HG02852 (cell line): ENCODE data around the gene FAF2.
"Not testable (repeated sequence)": the region's sequence is repeated elsewhere in the genome, so short reads cannot be mapped to it uniquely, and the experiment has no call there.

Experiments
- ATAC-seq: cut with Tn5 transposase; IDR thresholded peaks from one replicate; pipeline ENCODE4 v1.9.1; 2021; ENCODE audit warnings: mild to moderate bottlenecking, moderate library complexity; ENCODE audit not compliant: unreplicated experiment

FAF2 gene

DNA sequence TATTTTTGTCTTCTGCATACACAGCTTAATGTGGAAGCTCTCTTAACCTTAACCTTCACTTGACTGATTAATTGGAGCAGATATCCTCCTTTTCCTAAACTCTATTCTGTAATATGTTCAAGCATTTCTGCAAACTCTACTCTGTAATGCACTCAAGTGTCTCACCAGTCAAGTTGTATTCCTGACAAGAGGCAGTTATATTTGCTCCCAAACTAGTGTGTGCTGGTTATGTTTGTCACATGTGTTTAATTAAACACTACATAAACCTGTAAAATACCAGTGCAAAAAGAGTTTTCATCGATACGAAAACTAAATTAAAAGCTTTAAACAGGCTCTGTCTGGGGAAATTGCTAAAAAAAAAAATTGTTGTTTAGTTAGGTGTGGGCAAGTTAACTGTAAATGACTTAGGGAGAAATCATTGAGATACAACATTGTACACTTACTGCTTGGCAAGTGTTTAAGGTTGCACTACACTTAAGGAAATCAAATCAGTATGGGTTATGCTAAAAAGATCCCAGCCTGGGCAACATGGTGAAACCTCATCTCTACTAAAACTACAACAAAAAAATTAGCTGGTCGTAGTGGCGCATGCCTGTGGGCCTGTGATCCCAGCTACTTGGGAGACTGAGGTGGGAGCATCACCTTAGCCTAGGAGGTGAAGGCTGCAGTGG, 6.7 kb downstream of the FAF2 start:
- no peak for ATAC-seq

DNA sequence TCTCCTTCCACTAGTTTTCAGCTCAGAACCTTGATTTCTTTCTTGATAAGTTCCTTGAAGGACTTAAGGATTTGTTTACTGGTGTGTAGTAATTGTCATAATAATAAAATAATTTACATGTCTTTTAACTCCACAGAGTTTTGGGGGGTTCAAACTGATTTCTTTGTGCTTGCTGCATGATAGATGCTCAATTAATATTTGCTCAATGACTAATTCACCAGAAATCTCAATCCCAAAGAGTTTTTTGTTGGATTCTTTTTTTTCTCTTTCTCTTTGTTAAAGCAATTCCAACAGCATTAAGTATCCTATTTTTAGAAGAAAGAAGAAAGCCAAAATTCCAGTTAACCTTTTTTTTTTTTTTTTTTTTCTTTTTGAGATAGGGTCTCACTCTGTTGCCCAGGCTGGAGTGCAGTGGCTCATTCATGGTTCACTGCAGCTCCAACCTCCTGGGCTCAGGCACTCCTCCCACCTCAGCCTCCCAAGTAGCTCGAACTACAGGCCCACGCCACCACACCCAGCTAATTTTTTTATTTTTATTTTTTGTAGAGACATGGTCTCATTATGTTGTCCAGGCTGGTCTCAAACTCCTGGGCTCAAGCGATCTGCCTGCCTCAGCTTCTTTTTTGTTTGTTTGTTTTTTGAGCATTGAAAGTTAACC, 10.8 kb downstream of the FAF2 start:
- no peak for ATAC-seq

DNA sequence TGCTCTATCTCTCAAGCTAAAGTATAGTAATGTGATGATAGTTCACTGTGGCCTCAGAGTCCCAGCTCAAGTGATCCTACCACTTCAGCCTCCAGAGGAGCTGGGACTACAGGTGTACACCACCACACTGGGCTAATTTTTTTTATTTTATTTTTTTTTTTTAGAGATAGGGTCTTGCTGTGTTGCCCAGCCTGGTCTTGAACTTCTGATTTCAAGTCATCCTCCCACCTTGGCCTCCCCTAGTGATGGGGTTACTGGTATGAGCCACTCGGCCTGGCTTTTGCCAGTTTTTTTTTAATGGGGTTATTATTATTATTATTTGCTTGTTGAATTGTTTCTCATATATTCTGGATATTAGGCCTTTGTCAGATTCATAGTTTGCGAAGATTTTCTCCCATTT, 13.2 kb downstream of the FAF2 start:
- no peak for ATAC-seq

DNA sequence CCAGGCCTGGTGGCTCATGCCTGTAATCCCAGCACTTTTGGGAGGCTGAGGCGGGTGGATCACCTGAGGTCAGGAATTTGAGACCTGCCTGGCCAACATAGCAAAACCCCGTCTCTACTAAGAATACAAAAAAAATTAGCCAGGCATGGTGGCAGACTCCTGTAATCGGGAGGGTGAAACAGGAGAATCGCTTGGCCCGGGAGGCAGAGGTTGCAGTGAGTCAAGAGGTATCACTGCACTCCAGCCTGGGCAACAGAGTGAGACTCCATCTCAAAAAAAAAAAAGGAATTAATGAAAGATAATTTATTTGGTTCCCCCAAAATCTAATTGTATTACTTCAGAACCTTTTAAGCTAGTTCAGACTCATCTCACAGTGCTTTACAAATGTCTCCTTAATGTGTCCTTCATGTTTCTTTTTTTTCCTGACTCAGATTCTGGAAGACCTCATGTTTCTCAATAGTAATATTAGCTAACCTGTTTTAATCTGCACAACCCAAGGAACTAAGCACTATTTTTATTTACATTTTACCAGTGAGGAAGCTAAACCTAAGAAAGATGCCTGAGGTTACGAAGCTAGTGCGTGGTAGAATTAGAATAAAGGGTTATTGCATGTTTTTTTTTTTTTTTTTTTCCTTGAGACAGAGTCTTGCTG, 15.1 kb downstream of the FAF2 start:
- ATAC-seq, result no peak

DNA sequence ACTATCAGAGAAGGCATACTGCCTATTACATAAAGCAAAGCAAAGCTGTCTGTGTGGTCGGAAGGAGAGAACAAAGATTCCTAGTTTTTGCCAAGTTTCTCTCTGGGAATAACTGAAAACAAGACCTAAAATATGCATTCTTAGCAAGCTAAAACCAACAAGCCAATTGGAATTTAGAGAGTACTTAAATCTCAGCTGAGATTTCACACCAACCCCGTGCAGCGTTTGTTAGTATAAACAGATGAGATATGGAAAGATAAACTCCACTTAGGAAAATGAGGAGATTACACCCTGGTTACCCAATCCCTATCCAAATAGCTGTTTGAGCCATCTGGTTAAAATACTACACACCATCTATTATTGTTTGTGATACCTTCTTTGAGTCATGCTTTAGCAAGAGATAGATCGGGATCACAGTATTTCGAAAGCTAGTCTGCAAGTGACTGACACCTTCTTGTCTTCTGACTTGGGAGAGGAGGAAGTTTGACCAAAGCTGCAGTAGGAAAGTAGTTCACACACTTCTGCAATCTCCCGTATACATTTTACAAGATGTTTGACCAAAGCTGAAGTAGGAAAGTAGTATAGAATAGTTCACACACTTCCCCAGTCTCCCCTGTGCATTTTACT, 18.2 kb downstream of the FAF2 start:
- no peak for ATAC-seq

DNA sequence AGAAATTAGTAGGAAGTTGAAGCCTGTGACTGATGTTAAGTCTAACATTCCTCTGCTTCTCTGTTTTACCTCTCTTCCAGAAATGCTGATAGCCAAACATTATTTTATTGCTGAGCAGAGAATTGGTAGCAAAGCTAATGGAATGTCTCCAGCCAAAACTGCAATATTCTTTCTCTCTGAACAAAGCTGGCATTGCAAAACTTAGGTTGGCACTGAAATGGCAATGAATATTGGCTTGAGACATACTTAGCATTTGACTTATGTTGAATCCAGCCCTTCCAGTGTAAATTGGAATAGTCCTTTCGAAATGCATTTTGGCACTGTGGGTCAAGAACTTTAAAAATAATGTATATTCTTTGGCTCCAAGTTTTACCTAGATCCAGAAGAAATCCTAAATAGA, 21.1 kb downstream of the FAF2 start:
- no peak for ATAC-seq

DNA sequence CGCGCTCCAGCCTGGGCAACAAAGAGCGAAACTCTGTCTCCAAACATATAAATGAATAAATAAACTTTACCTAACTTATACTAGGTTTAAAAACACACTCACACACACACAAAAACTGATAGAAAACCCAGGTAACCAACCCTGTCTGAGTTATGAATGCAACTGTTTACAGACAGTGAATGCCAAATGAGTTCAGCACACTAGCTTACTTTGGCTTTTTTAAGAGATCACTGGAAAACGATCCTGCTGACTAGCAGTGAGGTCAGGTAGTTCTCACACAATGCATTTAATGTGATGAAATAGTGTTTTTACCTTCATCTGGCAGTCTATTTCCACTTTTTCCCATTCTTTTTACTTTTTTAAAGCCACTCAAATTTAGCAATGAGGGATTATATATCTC, 22.4 kb downstream of the FAF2 start:
- no peak for ATAC-seq

DNA sequence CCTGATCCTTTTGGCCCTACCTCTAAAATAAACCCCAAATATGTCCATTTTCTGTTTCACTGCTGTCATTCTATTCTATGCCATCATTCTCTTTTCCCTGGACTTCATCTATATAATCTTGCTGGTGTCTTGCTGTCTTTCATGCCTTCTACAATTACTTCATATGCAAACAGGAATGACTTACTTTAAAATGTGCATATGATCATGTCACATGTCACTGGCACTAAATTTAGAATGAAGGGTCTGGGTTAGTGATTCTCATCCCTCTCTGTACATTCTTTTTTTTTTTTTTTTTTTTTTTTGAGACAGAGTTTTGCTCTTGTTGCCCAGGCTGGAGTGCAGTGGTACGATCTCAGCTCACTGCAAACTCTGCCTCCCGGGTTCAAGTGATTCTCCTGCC, 22.9 kb downstream of the FAF2 start:
- ATAC-seq, result no peak

DNA sequence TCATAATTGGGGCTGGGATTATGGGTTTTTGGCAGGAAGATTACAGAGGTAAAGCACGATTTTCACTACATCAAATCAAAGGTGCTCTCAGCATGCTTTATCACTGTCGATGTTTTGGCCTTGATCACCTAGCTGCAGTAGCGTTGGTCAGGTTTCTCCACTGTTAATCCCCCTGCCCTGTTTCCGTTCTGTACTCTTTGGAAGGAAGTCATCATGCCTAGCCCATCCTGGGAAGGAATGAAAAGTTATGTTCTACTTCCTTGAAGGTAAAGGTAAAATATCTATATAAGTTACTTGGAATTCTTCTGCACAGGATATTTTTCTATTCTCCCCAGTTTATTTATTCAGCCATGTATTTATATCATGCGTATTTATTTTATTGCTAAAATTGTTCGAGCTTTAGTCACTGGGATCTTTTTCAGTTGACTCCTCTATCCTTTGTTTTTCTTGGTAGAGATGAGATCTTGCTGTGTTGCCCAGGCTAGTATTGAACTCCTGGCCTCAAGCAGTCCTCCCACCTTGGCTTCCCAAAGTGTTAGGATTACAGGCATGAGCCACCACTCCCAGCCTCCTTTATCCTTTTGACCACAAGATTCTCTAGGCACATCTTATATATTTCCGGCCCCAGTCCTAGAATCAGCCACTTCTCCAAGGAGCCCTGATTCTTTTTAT, 25.3 kb downstream of the FAF2 start:
- no peak for ATAC-seq

DNA sequence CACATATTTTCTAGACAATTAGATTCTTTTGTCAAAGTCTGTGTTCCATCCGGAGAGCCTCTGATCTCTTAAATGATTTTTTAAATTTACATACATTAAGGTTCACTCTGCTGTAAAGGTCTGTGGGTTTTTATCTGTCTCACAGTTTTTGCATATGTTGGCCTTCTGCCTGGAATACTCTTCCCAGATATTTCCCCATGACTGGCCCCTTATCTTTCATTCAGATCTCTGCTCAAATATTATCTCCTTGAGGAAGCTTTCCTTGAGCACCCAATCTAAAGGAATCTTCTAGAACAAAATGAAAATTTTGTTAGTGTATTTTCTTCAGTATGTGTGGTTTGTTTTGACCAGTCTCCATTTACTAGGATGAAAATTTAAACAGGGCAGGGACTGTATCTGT, 26.3 kb downstream of the FAF2 start:
- ATAC-seq, result no peak

DNA sequence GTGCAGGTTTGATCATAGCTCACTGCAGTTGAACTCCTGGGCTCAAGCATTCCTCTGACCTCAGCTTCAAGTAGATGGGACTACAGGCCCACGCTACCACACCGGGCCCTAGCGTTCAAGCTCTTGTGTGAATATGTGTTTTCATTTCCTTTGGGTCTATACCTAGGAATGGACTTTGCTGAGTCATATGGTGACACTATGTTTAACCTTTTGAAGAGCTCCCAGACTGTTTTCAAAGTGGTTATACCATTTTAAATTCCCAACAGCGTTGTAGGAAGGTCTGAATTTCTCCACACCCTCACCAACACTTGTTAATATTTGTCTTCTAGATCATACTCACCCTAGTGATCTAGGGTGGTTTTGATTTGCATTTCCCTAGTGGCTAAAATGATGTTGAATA, 33.5 kb downstream of the FAF2 start:
- ATAC-seq, result no peak

DNA sequence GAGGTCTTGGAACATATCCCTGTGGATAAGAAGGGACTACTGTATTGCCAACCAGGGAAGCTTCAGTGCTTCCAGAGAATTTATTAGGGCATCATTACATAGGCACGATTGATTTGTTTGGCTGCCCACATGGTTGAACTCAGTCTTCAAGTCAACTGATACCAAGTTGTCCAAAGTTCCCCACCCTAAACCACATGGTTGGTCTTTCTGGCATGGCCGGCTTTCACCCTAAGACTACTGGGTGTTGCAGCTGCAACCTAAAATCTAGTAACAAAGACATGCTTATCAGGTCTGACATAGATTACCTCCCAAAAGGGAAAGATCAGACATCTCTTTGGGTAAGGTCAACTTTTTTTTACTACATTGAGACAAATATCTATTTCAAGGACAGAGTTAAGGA, 37.0 kb downstream of the FAF2 start:
- ATAC-seq, result no peak

DNA sequence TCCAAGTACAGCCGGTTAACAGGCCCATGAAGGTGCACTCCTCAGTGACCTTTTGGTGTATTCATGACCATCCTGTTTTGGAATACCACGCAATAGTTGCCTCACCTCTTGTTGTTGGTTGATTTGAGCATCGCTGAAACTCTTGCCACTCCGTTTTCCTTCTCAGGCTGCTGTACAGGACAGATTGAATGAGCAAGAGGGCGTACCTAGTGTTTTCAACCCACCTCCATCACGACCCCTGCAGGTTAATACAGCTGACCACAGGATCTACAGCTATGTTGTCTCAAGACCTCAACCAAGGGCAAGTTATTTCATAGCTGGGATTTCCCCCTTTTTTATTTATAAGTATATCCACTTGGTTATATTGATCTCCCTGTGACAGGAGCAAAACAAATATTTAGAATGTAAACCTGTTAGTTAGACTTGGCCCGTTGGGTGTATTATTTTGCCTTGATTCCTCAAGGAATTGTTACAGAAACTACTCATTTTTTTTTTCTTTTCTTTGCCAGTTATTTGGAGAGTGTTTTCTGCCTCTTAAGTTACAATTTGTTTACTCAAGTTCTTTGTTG, 38.1 kb downstream of the FAF2 start:
- no peak for ATAC-seq

DNA sequence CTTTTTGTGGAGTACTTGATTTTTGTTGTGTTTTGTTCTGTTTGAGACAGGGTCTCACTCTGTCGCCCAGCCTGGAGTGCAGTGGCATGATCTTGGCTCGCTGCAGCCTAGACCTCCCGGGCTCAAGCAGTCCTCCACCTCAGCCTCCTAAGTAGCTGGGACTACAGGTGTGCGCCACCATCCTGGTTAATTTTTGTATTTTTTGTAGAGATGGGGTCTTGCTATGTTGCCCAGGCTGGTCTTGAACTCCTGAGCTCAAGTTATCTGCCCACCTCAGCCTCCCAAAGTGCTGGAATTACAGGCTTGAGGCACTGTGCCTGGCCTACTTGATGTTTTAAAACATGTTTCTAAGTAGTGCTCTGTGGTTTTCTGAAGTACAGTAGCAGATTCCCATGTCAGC, 39.0 kb downstream of the FAF2 start:
- not testable (repeated sequence) for ATAC-seq

DNA sequence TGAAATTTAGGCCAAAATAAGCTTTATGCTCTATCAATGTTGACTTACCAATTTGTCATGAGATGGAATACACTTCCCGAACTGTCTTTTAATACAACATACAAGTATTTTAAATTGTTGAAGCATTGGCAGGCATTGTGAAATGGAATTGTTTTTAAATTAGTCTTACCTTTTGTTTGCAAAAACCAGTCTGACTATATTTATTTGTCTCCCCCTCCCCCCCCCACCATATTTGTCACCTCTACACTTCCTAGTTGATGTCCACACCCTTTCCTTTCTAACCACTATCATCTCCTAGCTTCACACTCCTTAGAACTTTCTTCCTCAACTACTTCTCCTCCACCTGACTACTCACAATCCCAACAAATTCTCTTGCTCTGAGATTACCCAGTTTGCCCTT, 40.9 kb downstream of the FAF2 start:
- no peak for ATAC-seq

DNA sequence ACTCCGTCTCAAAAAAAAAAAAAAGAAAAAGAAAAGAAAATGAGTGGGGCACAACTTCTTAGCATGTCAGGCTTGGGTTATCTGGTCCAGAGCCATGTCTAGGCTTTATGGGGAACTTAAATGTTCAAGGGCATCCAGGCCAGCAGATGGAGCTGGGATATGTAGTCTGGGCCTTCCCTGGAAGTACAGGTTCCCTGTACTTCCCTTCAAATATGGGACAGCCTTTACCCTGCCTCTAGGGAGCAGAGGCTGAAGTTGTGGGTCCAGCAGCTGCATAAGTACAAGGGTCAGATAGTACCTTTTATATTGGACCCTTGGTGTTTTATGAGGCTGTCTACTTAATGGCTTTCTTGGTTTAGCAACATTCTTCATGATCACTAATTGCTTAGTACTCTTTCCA, 42.1 kb downstream of the FAF2 start:
- no peak for ATAC-seq

DNA sequence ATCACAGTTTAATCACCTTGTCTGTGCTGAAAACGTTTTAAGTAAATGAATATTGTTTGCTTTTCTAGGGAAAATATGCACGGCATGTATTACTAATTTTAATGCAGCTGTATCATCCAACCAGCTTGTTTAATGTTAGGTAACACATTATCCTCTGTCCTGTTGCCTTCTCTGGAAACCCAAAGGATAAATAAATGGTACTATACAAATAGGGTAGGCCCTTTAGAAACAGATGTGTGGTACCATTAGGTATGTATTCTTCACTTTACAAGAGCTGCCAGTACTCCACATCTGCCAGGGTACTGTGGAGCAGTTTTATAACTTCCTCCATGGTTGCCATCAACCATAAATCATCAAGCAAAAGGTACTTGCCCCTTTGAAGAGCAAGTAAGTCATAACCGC, 42.9 kb downstream of the FAF2 start:
- no peak for ATAC-seq

DNA sequence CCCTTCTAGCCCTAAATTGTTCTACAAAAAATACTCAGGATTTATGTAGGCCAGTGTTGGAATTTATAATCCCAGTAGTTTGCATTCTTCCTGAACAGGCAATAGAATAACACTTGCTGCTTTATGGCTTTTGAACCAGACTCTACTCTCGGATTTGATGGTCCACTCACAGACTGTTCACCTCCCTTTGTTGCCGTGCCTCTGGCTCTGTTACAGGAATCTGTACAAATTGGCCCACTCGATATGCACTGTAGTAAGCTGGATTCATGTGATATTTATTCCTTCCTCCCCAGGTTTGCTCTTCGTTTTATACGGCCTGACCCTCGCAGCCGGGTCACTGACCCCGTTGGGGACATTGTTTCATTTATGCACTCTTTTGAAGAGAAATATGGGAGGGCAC, 43.7 kb downstream of the FAF2 start:
- ATAC-seq, result no peak

DNA sequence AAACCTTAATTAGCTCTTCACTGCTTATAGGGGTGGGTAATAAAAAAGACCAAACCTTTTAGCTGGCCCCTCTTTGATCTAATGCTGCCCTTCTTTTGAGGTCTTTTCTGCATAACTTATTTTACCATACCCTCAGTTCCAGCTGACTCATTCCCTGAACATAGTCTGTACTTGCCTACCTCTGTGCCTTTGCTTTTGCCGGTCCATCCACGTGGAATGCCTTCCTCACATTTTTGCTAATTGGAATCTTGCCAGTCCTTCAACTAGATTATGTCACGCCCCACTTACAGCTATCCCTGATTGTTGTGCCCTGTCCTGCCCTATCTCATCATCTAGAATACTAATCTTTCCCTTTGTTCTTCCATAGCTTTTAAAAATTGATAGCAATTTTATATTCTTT, 44.2 kb downstream of the FAF2 start:
- no peak for ATAC-seq

DNA sequence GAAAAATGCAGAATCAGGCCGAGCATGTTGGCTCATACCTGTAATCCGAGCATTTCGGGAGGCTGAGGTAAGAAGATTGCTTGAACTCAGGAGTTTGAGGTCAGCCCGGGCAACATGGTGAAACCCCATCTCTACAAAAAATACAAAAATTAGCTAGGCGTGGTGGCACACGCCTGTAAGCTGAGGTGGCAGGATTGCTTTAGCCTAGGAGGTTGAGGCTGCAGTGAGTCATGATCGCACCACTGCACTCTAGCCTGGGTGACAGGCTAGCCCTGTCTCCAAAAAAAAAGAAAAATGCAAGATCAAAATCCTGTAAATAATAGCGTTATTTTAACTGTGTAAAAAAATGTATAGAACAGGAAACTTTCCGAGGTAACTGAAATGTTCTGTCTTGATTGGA, 49.7 kb downstream of the FAF2 start:
- ATAC-seq, result no peak

DNA sequence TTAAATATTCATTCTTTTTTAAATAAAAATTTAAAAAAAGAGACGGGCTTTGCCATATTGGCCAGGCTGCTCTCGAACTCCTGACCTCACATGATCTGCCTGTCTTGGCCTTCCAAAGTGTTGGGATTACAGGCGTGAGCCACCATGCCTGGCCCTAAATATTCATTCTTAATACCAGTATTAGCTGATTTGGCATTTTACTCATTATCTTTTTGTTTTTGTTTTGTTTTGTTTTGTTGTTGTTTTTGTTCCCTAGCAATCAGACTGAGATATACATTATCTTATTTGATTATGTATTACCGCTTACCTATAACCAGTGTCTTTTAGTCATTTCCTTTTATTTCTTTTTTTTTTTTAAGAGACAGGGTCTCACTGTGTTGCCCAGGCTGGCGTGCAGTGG, 51.1 kb downstream of the FAF2 start:
- no peak for ATAC-seq
